GM18867 (cell line): ENCODE measurements around the gene MAGI2.
A peak's percentile ranks its signal among the peaks of the same experiment; 100 is the strongest.

Experiments
- ATAC-seq: cut with Tn5 transposase; IDR thresholded peaks from one replicate; pipeline ENCODE4 v1.9.1; 2021; ENCODE audit warnings: mild to moderate bottlenecking, moderate library complexity; ENCODE audit not compliant: unreplicated experiment

MAGI2 gene

DNA sequence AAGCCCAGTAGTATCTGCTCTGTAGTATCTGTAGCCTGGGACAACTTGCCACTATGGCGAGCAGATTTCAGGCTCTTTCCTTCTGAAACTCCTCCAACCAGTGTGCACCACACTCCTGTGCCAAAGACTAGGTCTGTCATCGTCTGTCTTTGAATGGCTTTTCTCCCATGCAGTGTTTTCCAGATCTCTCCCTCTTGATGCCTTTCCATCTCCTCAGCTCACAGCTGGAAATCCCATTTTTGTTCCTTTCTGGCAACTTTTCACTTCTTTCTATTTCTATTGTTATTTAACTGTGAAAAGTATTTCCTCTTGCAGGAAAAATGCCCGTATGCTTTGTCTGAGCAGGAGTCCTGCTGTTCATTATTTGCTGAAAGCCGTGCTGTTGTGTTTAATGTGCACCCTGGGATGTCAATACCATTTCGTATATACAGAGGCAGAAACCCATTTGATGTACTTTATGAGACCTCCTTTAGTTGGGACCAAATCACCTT, 1281.2 kb downstream of the MAGI2 start:
- no peak for ATAC-seq

DNA sequence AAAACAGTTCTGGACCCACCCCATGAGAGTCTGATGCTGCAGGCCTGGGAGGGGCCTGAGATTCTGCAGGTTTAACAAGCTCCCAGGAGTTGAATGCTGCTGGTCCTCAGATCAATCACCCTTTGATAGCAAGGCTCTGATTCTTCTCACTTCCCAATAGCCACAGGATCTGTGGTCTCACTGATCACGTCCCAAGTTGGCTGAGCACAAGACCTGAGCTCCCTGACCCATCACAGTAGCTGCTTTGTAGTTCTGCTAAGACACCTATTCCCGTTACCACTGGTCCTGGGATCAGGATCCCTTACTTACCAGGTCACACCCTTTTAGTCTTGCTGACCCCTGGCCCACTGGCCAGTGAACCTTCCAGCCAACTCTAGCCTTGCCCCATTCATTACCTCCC, 1282.1 kb downstream of the MAGI2 start:
- ATAC-seq: no peak

DNA sequence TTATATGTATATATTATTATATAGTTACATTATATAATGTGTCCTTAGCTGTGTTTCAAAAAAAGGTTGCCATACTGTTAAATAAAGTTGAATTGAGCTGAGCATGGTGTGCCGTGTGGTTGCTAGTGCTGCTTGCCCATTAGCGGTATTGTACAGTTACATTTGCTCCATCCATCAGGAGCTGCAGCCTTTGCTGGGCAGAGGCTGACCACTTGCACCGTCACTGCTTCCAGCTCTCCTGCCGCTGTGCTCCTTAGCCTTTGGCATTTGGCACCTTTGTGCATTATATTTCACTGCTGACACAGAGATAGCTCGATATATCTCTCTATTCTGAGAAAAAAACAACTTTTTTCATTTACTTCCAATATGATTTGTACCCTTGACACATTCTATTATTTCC, 1282.7 kb downstream of the MAGI2 start:
- no peak for ATAC-seq

DNA sequence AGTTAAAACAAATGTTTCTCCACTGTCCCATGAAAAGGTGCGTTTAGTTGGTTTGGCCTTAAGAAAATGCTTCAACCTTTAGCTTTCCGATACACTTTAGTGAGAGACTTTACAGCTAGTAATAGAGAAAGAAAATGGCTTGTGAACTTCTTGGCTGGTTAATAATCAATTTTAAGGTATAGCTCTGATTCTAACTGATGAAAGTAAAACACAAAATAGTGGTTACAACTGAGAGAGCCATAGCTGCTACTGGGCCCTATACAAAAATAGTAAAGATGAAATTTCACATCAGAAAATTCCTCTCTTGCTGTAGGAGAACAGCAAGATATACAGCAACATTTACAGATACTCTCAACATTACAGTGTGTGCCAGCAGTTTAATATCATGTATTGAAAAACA, 1283.5 kb downstream of the MAGI2 start:
- ATAC-seq: no peak

DNA sequence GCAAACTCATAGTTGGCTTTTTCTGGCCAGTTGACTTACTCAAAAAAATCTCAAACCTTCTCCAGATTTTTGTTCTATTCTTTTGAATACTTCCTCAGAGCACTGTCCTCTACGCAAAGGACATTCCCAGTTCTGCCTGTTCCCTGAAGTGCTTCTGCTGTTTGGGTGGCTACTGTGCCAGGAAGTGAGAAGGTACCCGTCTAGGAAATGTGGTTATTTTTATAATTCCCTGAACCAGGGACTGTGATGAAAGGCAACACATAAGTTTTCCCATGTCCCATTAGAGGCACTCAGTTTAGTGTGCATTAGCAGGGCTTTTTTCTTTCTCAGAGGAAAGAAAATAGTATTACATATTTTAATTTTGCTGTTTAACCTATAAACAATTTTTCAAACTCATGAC, 1284.6 kb downstream of the MAGI2 start:
- no peak for ATAC-seq

DNA sequence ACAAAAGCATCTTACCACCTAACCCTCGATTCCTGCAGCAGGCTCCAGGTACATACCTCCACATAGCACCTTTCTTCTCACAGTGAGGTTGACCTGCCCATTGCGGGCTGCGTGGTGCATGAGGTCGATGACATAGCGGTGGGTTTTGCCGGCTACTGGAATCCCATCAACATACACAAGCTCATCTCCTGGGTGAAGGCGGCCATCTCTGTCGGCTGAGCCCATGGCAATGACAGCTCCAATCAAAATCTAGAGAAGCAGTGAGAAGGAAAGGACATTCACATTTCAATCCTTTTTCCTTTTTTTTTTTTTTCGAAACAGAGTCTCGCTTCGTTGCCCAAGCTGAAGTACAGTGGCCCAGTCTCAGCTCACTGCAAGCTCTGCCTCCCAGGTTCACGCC, 1285.6 kb downstream of the MAGI2 start:
- no peak for ATAC-seq

DNA sequence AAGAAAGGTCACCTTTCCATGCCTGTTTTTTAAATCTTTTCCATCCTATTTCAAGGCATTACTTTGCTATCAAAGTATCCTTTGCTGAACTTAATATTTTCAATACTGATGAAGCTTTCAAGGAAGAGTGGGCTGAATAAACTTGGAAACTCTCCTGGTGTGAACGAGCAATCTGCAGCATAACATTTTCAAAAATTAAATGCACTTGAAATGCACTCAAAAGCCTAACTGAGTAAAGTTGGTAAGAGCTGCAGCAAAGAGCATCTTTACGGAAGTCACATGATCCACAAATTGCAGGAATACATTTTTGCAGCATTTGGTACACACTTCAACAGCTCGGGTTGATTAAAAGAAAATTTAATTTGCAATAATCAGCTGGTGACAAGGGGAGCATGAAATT, 1287.6 kb downstream of the MAGI2 start:
- ATAC-seq: no peak

DNA sequence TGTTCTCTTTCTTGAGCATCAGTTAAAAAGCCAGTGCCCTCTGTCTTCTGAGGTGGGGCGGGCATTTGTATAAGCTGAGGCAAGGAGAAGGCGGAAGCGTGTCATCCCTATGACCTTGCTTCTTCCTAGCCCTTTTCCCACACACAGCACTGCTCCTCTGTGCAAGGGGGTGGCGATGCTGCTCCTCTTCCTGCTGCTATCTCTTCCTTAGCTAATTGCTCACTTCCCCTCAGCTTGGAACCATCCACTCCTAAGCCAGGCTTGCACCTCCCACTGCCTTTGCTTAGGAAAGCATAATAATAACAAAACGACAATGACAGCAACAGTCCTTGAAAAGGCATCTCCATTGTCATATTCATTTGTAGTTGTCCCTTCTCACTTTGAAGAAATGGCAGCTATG, 1288.0 kb downstream of the MAGI2 start:
- ATAC-seq: no peak

DNA sequence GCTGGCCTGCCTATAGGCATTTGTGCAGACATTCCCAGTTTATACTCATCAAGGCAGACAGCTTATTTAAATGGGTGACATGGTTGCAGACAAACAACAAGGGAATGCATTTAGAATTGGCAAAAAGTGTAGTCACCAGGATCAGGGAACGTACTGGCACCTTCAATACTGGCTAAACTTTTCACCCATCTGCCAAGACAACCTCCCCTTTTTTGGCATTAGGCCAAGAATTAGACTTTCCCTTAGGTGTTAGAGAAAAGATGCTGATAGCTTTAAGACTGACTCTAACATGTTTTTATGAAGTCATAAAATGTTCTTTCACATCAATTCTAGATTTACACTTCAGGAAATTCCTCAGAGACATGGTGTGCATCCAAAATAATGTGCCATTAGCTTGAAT, 1289.0 kb downstream of the MAGI2 start:
- ATAC-seq: no peak

DNA sequence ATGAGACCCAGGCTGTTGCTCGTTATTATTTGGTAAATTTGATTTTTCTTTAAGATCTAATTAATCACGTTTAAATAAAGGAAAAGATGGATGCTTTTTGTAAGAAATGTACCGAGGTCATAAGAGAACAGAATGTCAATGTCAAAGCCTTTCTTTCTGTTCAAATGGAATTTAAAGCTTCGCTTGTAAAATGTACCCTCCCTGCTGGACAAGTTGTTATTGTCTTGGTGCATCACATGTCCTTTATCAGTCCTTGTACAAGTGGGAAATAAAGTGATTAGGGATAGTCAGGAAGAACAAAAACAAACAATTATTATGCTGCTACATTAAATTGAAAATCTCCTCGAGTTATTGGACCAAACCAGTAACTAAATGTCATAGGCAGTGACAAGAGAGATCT, 1291.7 kb downstream of the MAGI2 start:
- no peak for ATAC-seq

DNA sequence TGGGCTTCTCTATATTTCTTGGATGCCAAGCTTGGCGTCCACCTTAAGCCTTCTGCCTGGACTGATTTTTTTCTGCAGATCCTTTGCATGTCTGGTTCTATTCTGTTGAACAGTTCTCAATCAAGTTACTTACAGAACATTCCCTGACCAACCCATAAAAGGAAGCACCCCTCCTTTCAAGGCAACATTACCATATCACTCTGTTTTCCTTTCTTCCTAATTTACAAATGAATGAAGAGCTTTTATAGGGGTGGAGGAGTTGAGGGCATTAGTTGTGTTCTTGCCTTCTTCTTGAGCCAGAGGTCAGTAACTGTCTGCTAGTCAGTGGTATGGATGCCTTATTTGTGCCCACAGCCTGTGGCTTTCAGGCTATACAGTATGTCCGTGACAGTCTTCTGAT, 1293.9 kb downstream of the MAGI2 start:
- no peak for ATAC-seq

DNA sequence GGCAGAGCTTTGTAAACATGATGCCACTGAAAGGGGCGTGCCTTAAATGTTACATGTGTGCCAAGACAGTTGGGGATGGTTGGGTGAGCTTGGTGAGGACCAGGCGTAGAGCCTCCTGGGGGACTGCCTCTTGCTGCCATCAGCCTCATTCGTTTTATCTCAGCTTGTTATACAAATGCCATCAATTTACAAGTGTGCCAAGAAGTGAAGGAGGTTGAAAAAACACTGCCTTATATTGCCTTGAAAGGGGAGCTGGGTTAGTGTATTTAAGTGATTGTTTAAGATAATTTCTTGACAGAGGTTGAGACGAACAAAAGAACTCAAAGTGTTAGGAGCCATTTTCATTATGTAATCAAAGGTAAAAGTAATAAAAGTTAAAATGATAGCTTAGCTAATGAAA, 1300.2 kb downstream of the MAGI2 start:
- no peak for ATAC-seq

DNA sequence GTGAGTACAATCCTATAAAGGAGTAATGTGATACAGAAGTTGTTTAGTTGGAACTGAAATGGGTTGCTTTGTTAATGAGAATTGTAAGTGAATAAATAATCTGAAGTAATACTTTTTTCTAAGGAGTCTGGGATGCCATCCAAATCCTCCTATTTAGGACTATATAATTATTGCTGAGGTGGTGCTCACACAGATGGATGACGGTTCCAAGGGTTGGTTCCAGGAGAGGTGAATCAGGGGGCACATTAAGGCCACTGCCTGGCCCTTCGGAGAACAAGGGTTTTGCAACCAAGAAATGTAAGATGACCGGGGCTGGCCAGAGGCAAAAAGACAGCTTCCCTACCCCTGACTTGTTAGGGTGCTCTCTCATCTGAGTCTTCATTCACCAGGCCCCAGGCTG, 1302.2 kb downstream of the MAGI2 start:
- no peak for ATAC-seq

DNA sequence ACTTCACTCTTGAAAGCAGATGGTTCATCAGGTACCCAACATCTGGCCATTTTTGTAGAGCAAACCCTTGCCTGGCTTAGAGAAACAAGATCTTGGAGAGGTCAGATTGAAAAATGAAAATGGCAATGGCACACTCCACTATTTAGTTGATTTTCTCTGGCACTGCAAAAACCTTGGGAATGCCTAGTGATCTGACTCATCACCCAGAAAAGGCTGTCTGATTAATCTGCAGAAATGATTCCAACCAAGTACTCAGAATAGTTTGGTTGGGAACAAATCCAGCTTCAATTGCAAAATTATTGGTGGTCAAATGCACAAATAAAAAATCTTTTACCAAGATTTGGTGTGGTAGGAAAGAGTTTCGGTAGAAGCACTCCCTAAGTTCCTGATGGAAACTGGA, 1303.7 kb downstream of the MAGI2 start:
- no peak for ATAC-seq

DNA sequence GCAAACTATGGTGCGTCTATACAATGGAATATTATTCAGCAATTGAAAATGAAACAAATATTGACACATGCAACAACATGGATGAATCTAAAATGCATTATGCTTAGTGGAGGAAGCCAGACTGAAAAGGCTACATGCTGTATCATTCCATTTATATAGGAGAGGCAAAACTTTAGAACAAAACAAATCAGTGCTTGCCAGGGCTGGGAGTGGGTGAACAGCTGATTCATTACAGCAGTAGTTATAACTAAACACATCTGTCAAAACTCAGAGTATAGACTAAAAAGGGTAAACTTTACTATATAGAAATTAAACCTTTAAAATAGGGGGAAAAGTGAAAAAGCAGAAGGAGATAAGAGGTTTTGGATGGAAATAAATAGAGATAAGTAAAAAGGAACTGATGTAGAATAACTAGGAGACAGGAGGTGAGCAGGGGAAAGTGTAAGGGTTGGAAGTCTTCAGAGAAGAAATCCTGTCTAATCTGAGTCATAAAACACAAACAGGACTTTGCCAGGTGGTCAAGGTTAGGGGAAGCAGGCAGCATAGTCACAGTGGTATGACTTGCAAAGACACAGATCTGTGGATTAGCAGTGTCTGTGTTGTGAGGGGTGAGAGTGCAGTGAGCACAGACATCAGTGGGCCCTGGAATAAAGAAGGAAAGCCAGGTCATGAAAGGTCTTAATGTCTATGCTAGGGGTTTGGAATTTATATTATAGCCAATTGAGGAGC, 1305.1 kb downstream of the MAGI2 start:
- no peak for ATAC-seq

DNA sequence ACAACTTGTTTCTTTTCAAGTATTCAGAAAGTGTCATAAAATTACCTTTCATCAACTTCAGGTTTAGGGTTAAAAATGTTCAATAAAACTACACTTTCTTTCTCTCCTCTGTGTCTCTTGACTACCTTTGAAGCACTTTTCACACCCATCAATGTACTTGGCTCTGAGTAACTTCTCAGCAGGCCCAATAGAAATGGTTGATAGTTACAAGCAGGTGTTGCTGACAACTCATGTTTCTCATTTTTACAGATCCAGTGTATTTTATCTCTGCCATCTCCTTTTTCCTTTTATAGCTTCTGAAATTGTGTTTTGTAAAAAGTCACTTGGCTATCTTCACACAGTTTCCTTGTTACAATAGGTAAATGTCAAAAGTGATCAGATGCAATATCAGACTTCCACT, 1306.9 kb downstream of the MAGI2 start:
- no peak for ATAC-seq

DNA sequence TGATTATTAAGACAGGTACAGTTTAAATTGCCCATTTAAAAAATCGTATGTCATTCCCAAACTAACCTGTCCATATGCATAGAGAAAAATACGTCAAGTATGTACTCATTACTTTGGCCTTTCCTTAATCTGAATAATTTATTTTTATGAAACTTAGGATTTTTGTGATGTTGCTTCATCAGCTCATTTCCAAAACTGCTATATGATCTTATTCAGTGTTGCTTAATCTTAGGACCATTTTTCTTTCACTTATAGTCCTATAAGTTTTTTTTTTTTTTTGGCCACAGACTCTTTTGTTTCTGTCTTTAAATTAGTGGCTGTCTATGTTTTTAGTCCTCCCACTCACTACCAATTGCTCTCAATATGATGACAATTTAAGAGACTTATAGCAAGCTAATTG, 1309.8 kb downstream of the MAGI2 start:
- no peak for ATAC-seq

DNA sequence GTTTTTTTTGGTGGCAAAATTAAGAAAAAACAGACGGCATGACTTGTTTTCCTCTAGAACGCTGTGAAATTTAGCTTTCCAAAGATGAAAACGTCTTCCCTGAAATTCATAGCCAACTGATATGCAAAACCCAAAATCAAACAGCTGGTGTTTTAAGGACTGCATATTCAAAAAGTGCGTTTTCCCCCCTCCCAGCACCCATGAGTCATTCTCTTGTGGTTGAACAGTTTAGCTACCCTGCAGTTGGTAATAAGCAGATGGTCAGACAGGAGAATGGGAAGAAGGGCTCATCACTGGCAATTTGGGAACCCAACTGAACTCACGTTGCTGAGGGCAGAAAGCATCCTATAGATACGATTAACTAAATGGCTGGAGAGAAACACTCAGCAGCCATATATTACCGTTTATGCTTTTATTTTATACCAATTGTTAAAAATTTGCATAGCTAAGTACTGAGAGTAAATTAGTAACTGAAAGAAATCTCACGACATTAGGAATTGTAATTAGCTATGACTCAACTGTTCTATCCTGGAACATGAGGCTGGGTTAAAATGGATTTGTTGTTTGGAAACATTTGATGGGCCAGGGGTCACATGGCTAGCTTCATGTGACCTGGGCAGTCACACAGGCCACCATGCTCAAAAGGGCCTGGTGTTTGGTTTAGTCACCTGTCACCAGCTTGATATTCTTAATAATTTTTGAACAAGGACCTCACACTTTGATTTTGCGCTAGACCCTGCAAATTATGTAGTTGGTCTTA, 1311.8 kb downstream of the MAGI2 start:
- ATAC-seq: no peak

DNA sequence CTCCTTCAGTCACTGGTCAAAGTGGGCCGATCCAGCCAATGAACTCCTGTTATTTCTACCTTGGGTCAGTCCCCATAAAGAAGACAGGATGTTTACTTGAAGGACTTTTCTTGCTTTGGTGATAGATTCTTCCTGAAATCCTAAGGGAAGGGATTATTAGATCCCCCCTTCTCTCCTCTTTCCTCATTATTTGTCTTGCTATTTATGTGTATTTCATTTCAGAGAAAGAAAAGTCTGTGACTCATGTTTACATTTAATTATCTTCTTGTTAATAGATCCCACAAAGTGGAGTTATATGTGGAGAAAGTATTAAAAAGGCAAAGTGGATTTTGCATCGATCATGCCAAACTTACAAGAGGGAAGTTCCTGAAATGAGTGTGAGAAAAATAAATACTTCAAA, 1313.4 kb downstream of the MAGI2 start:
- no peak for ATAC-seq

DNA sequence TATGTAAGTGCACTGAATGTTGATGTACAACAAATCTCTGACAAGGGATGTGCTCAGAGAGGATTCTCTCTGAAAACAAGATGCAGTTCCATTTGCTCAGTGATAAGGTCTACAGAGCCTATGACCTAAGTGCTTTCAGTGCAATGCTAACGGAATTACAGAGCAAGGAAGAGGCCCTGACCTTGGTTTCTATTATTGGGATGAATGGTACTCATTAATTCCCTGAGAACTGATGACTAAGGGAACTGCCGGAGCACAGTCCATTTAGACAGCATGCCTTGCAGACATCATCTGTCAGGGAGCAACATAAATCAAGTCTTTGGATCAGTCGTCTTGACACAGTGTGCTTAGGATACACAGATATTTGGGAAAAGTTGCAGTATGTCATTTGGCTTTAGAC, 1314.1 kb downstream of the MAGI2 start:
- no peak for ATAC-seq

DNA sequence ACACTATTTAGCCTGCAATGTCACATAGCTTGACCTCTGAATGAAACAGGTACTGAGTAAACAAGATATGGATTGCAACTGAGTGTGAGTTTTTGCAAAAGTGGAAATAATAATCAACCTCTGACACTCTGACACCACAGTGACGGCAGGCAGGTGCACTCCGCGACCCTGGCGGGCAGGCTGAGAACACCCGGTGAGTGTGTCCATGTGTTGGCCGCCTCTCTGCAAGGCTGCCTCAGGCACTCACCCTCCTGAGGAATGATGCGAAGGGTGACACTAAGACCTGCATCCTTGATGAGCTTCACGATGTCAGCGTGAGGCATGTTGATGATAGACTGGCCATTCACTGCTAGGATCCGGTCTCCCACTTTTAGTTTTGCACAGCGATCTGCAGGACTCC, 1318.7 kb downstream of the MAGI2 start:
- ATAC-seq: no peak

DNA sequence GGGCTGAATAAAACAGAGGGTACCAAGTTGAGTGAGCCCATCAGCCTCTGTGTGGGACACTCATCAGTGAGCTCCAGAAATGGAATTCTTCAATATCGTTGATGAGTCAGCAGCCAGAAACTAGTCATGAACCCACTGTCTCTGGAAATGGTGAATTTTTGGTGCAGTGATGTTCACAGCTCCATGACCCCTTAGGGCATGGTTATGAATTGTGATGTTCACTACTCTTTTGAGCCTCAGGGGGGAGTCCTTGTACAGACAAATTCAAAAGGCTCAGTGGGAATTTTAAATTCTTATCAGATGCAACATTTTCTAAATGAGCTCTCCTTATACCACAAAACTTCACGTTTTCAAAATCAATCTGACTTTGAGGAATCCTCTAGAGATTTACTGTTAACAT, 1319.2 kb downstream of the MAGI2 start:
- peak; percentile 67 for ATAC-seq
